ENCODE results near the gene ZNF71.

ZNF71 gene

GRCh38 chr19:56567274-56568120, 27.6 kb upstream of the ZNF71 start, which contains the start of gene ZNF470:
ZNF470 (plus strand) TSS chr19:56567468; CDS start chr19:56570312, 2,844 bp downstream.
- TF ChIP-seq CTCF (IDR thresholded peaks at IDR 0.05; ENCODE audit: insufficient read depth, low read length, poor library complexity, severe bottlenecking): no peak
- H3K27me3 ChIP-seq (replicated peaks; ENCODE audit: control insufficient read depth, insufficient read depth, low read length): no peaks in the 10 kb centered on the region
- peak; percentile 88 for DNase-seq (ENCODE audit: extremely low read depth, insufficient read length)
- no peaks in the 10 kb centered on the region for H3K36me3 ChIP-seq (ENCODE audit: control insufficient read depth, insufficient read depth, low read length)
- peak within 1 kb of the TSS; percentile 73 for H3K4me3 ChIP-seq (replicated peaks; ENCODE audit: low read depth, low read length)

GRCh38 chr19:56572589-56572988, 22.5 kb upstream of the ZNF71 start:
- H3K27me3 ChIP-seq (replicated peaks; ENCODE audit: control insufficient read depth, insufficient read depth, low read length): no peaks in the 10 kb centered on the region
- TF ChIP-seq CTCF (IDR thresholded peaks at IDR 0.05; ENCODE audit: insufficient read depth, low read length, poor library complexity, severe bottlenecking): no peak
- no peak overlapping the region for H3K4me3 ChIP-seq (replicated peaks; ENCODE audit: low read depth, low read length)
- H3K36me3 ChIP-seq (ENCODE audit: control insufficient read depth, insufficient read depth, low read length): no peaks in the 10 kb centered on the region
- no peak for DNase-seq (ENCODE audit: extremely low read depth, insufficient read length)

GRCh38 chr19:56573914-56574313, 21.2 kb upstream of the ZNF71 start:
- no peak for TF ChIP-seq CTCF (IDR thresholded peaks at IDR 0.05; ENCODE audit: insufficient read depth, low read length, poor library complexity, severe bottlenecking)
- H3K4me3 ChIP-seq (replicated peaks; ENCODE audit: low read depth, low read length): no peak overlapping the region
- no peak for DNase-seq (ENCODE audit: extremely low read depth, insufficient read length)
- no peaks in the 10 kb centered on the region for H3K36me3 ChIP-seq (ENCODE audit: control insufficient read depth, insufficient read depth, low read length)
- no peaks in the 10 kb centered on the region for H3K27me3 ChIP-seq (replicated peaks; ENCODE audit: control insufficient read depth, insufficient read depth, low read length)

GRCh38 chr19:56577719-56578602, 17.1 kb upstream of the ZNF71 start:
- no peaks in the 10 kb centered on the region for H3K27me3 ChIP-seq (replicated peaks; ENCODE audit: control insufficient read depth, insufficient read depth, low read length)
- H3K4me3 ChIP-seq (replicated peaks; ENCODE audit: low read depth, low read length): no peak overlapping the region
- no peak for DNase-seq (ENCODE audit: extremely low read depth, insufficient read length)
- no peak for TF ChIP-seq CTCF (IDR thresholded peaks at IDR 0.05; ENCODE audit: insufficient read depth, low read length, poor library complexity, severe bottlenecking)
- no peaks in the 10 kb centered on the region for H3K36me3 ChIP-seq (ENCODE audit: control insufficient read depth, insufficient read depth, low read length)

GRCh38 chr19:56594446-56594782, 688 bp upstream of the ZNF71 start:
- DNase-seq (ENCODE audit: extremely low read depth, insufficient read length): no peak
- H3K4me3 ChIP-seq (replicated peaks; ENCODE audit: low read depth, low read length): peak overlapping the region; percentile 80; the same call in 1 of the 2 replicates

More at GRCh38 chr19:56594446-56594782, 688 bp upstream of the ZNF71 start:
- Histone ChIP-seq H3K27me3 (replicated peaks; ENCODE audit: control insufficient read depth, insufficient read depth, low read length) (no peaks in the 10 kb centered on the region), H3K36me3 (ENCODE audit: control insufficient read depth, insufficient read depth, low read length) (peaks cover 2% of the 10 kb centered on the region; the same call in 1 of the 2 replicates)
- TF ChIP-seq CTCF (IDR thresholded peaks at IDR 0.05; ENCODE audit: insufficient read depth, low read length, poor library complexity, severe bottlenecking): no peak

All from GM06990 (cell line).